Endothelial cell of umbilical vein (primary cell): Measurements from ENCODE around the gene NFXL1. TPM values are rescaled to one million over a fixed set of nuclear protein-coding genes. Genes with fewer than 3 reads are reported as not detected.

Experiments used
- BruUV-seq: library from RNA; stranded (reverse); fragments of 400-500 nt; replicated peaks from 2 replicates; lab custom pipeline; 2021; lab: Mats Ljungman, UMichigan
- CTCF ChIA-PET: fragments of 300-600, 350-600 bp; sonication (Branson Sonifier 250); formaldehyde crosslinking; loops from one replicate; lab custom pipeline; 2021; ENCODE audit warnings: antibody characterized with exemption, inconsistent platforms; lab: Charles Lee
- POLR2A ChIA-PET: fragments of 300-600, 350-600 bp; sonication (Branson Sonifier 250); formaldehyde crosslinking; loops from one replicate; lab custom pipeline; 2021; ENCODE audit warnings: antibody characterized with exemption, inconsistent platforms; lab: Charles Lee
- DNase-seq: peaks from one replicate; pipeline ENCODE4 v3.0.0-alpha.2; 2011; ENCODE audit warnings: low read depth, low spot score
- FAIRE-seq: peaks from 2 replicates; lab custom pipeline; 2011; peaks lifted over from hg19 to GRCh38; lab: Jason Lieb, UNC
- H2AFZ ChIP-seq: 2 replicates; pipeline ENCODE4 v1.6.0; 2012; ENCODE audit warnings: low read depth, low read length, control low read depth, inconsistent platforms
- H3K27ac ChIP-seq: 2 replicates; pipeline ENCODE4 v1.5.1; 2011; ENCODE audit warnings: low read depth, mild to moderate bottlenecking, control low read depth, low read length, moderate library complexity; ENCODE audit not compliant: insufficient read depth
- H3K27me3 ChIP-seq, 2 experiments: 2 replicates each; pipeline versions ENCODE4 v1.6.0 to v1.6.1; 2011; ENCODE audit warnings: low read length in 2 of 2, mixed read lengths in 1 of 2; ENCODE audit not compliant: control insufficient read depth in 2 of 2, insufficient read depth in 2 of 2
- H3K36me3 ChIP-seq, 2 experiments: 2 replicates in 1 of 2; 3 replicates in 1 of 2; pipeline ENCODE4 v1.5.1; 2011; ENCODE audit warnings: low read length in 2 of 2, mild to moderate bottlenecking in 1 of 2, moderate library complexity in 1 of 2; ENCODE audit not compliant: control insufficient read depth in 2 of 2, insufficient read depth in 2 of 2; ENCODE audit errors: extremely low read depth in 1 of 2
- H3K4me1 ChIP-seq: 3 replicates; pipeline ENCODE4 v1.5.1; 2011; ENCODE audit warnings: mild to moderate bottlenecking, low read length; ENCODE audit not compliant: control insufficient read depth, insufficient read depth; ENCODE audit errors: extremely low read depth
- H3K4me2 ChIP-seq: 2 replicates; pipeline ENCODE4 v1.6.1; 2011; ENCODE audit warnings: low read length, control low read depth, mixed read lengths; ENCODE audit not compliant: insufficient read depth
- H3K4me3 ChIP-seq, 3 experiments: fragments of 200-600 bp in 1 of 3; sonication (generic), shearing (Covaris generic) in 1 of 3; replicated peaks in 1 of 3; 2 replicates each; pipeline ENCODE4 v1.5.1; 2011 to 2016; ENCODE audit warnings: control low read depth in 3 of 3, low read length in 3 of 3, mild to moderate bottlenecking in 2 of 3, inconsistent platforms in 1 of 3, low read depth in 1 of 3, moderate library complexity in 1 of 3; ENCODE audit not compliant: insufficient read depth in 1 of 3
- H3K79me2 ChIP-seq: 2 replicates; pipeline ENCODE4 v1.6.0; 2012; ENCODE audit warnings: low read length, inconsistent platforms; ENCODE audit not compliant: control insufficient read depth, insufficient read depth
- H3K9ac ChIP-seq: replicated peaks from 2 replicates; pipeline ENCODE3; 2011; ENCODE audit warnings: low read length, control low read depth; ENCODE audit not compliant: insufficient read depth; ENCODE audit errors: extremely low read depth
- H3K9me1 ChIP-seq: replicated peaks from 3 replicates; pipeline ENCODE4 v1.6.0; 2011; ENCODE audit warnings: mild to moderate bottlenecking, low read length; ENCODE audit not compliant: control insufficient read depth, insufficient read depth; ENCODE audit errors: extremely low read depth
- H3K9me3 ChIP-seq: replicated peaks from 2 replicates; pipeline ENCODE4 v1.5.1; 2012; ENCODE audit warnings: low read length, inconsistent platforms; ENCODE audit not compliant: control insufficient read depth, insufficient read depth
- H4K20me1 ChIP-seq: replicated peaks from 2 replicates; pipeline ENCODE3; 2011; ENCODE audit warnings: mild to moderate bottlenecking, low read length; ENCODE audit not compliant: control insufficient read depth, insufficient read depth; ENCODE audit errors: extremely low read depth
- CTCF ChIP-seq, 2 donors: IDR thresholded peaks; 1 replicate in 1 of 2; 2 replicates in 1 of 2; pipeline ENCODE4 v1.5.1; 2011; ENCODE audit warnings: low read length in 2 of 2, mild to moderate bottlenecking in 2 of 2, moderate library complexity in 2 of 2, control low read depth in 1 of 2, inconsistent platforms in 1 of 2, low read depth in 1 of 2; ENCODE audit not compliant: insufficient read depth in 1 of 2; ENCODE audit errors: extremely low read depth in 1 of 2
- EZH2 ChIP-seq: IDR thresholded peaks from 2 replicates; pipeline ENCODE4 v1.6.1; 2012; ENCODE audit warnings: borderline replicate concordance, low read depth, mild to moderate bottlenecking, moderate library complexity, low read length, inconsistent platforms; ENCODE audit not compliant: severe bottlenecking
- FOS ChIP-seq: IDR thresholded peaks from 2 replicates; pipeline ENCODE4 v1.6.1; 2011; ENCODE audit warnings: mild to moderate bottlenecking, low read length, moderate library complexity, borderline replicate concordance; ENCODE audit not compliant: insufficient read depth
- GATA2 ChIP-seq: IDR thresholded peaks from 2 replicates; pipeline ENCODE4 v1.7.0; 2011; ENCODE audit warnings: low read depth, mild to moderate bottlenecking, moderate library complexity, mixed read lengths, low read length; ENCODE audit not compliant: insufficient read length, insufficient read depth
- MYC ChIP-seq: IDR thresholded peaks from one replicate; pipeline ENCODE4 v1.6.1; 2011; ENCODE audit warnings: mild to moderate bottlenecking, low read depth, low read length
- POLR2A ChIP-seq: IDR thresholded peaks from 2 replicates; pipeline ENCODE4 v1.6.1; 2012; ENCODE audit warnings: low read depth, mild to moderate bottlenecking, control low read depth, low read length
- POLR2AphosphoS5 ChIP-seq: IDR thresholded peaks from 2 replicates; pipeline ENCODE4 v1.6.1; 2012; ENCODE audit warnings: low read depth, mild to moderate bottlenecking, control low read depth, low read length, moderate library complexity; ENCODE audit not compliant: insufficient read depth
- dilution Hi-C: fragments of 300-500 bp; cut with MboI; formaldehyde crosslinking; loops from one replicate; pipeline ENCODE4 v1.15.0; 2019; ENCODE audit warnings: low sequenced_read_pairs; ENCODE audit not compliant: extremely low pct_ligation_motif_present
- intact Hi-C: fragments of 100-400 bp; cut with micrococcal nuclease; formaldehyde crosslinking; loops from one replicate; pipeline ENCODE4 v1.10.0; 2022
- polyA plus RNA-seq, 4 experiments: library from polyadenylated mRNA; depleted of rRNA in 3 of 4; stranded (reverse) in 3 of 4; unstranded in 1 of 4; fragments of >200 nt; gene quantifications; 2 replicates each; pipeline versions ENCODE4 v1.2.1 to v1.2.3, GENCODE V29; 2011 to 2012; ENCODE audit warnings: missing spikeins in 1 of 4
- total RNA-seq: library from RNA; stranded (reverse); gene quantifications from 2 replicates; pipeline ENCODE4 v1.2.3, GENCODE V29; 2021

Gene NFXL1
- total and polyA plus RNA-seq, 2 donors (not counting 3 experiments of a cell fraction or from before 2014, with no cell fraction given): 5.1 to 14.6 TPM

GRCh38 chr4:47816748-47817147 is 97.6 kb downstream of the NFXL1 start:
- CTCF ChIA-PET: interaction anchor here (1.2 kb wide), 1 partner anchor 20 kb away, joined by 3 read pairs; no protein-coding TSS in a partner anchor
- no peak for FAIRE-seq
- TF ChIP-seq FOS (no peak), MYC (no peak), POLR2A (no peak), GATA2 (no peak), POLR2AphosphoS5 (no peak), EZH2 (no peak), CTCF (IDR thresholded peaks at IDR 0.05; ENCODE audit: extremely low read depth in 1 of 2, insufficient read depth in 1 of 2, low read depth in 1 of 2, low read length in 2 of 2) (no peak)

More at GRCh38 chr4:47816748-47817147, 97.6 kb downstream of the NFXL1 start:
- no peaks in the 10 kb centered on the region for H4K20me1 ChIP-seq
- H3K9ac ChIP-seq: no peak overlapping the region
- H3K9me1 ChIP-seq: no peaks in the 10 kb centered on the region
- no TSS peak for BruUV-seq
- H3K9me3 ChIP-seq: no peaks in the 10 kb centered on the region
- H2AFZ ChIP-seq: no peak overlapping the region
- H3K27me3 ChIP-seq: peaks cover 9 to 12% of the 10 kb centered on the region in 2 experiments
- no peak overlapping the region for H3K27ac ChIP-seq
- no peak overlapping the region for H3K4me3 ChIP-seq
- H3K36me3 ChIP-seq: no peaks in the 10 kb centered on the region
- no peaks in the 10 kb centered on the region for H3K79me2 ChIP-seq
- H3K4me2 ChIP-seq: no peak overlapping the region
- dilution Hi-C loops (no loop called here), intact Hi-C loops (loop anchor here (5.0 to 10.0 kb wide), 2 partner anchors 72 to 99 kb away; no protein-coding TSS in a partner anchor)
- POLR2A ChIA-PET: no interaction called here
- peaks cover 8% of the 10 kb centered on the region for H3K4me1 ChIP-seq
- no peak for DNase-seq
